GM12875 (cell line): Measurements from ENCODE around the gene ATP6V0E1.

Experiments
- H3K4me3 ChIP-seq: one replicate; pipeline ENCODE4 v1.5.1; 2011; ENCODE audit warnings: low read depth, low read length, control low read depth
- CTCF ChIP-seq: IDR thresholded peaks from 2 replicates; pipeline ENCODE4 v1.5.1; 2011; ENCODE audit warnings: low read depth, mild to moderate bottlenecking, control low read depth, inconsistent platforms, low read length, moderate library complexity, borderline replicate concordance; ENCODE audit not compliant: insufficient read depth

ATP6V0E1 gene

DNA sequence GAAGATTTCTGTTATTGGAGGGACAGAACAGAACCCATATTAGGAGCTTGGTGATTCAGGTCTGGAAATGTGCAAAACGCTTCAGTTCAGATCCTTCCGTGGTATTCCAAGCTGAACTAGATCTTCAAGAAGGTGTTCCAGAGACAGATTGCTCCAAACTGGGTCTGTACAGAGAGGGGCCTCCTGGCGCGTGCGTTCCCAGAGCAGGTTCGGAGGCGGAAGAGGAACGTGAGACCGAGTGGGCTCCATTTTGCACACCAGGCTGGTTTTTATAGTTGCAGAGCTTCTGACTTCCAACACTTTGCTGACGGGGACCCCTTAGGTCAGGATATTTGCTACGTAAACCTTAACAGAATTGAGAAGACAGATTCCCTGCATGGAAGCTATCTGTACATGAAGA is 41.0 kb upstream of the ATP6V0E1 start:
- H3K4me3 ChIP-seq: no peak overlapping the region
- TF ChIP-seq CTCF: no peak

GRCh38 chr5:172943283-172943841 is 40.2 kb upstream of the ATP6V0E1 start:
- no peak overlapping the region for H3K4me3 ChIP-seq
- no peak for TF ChIP-seq CTCF

DNA sequence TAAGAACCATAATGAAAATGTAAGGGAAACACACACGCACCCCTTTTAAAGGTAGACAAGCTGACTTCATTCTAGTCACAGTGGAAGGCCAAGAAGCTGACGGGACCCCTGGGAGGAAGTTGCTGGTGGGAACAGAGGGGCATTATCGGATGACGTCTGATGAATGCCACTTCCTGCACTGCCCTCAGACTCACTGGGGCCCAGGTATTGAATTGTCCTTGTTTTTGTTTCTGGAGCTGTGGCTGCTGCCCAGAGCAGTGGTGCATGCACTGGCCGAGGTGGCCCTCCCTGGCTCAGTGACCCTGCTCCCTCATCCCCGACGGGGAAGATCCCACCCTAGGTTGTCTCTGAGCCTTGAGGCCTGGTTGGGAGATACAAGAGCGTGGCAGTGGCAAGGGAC is 39.7 kb upstream of the ATP6V0E1 start:
- no peak overlapping the region for H3K4me3 ChIP-seq
- TF ChIP-seq CTCF: no peak

GRCh38 chr5:172944741-172945140 is 38.8 kb upstream of the ATP6V0E1 start:
- no peak for TF ChIP-seq CTCF
- H3K4me3 ChIP-seq: no peak overlapping the region

DNA sequence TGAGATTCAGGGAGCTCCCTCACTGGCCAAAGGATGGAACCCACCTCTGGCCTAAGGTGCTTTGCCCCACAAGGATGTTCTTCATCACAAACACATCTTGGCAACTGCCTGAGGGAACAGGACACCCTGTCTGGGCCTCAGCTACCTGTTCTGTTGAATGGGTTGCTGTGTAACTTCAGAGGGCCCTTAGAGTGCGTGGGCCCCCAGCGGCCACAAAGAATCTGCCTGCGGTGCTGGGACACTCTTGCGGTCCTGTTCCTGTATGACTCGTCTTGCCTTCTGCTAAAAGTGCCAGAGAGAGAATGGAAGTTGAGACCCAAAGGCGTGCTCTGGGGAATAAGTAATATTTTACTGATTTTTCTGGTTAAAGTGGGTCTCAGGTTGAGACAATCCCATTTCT is 38.4 kb upstream of the ATP6V0E1 start:
- no peak for TF ChIP-seq CTCF
- H3K4me3 ChIP-seq: no peak overlapping the region

DNA sequence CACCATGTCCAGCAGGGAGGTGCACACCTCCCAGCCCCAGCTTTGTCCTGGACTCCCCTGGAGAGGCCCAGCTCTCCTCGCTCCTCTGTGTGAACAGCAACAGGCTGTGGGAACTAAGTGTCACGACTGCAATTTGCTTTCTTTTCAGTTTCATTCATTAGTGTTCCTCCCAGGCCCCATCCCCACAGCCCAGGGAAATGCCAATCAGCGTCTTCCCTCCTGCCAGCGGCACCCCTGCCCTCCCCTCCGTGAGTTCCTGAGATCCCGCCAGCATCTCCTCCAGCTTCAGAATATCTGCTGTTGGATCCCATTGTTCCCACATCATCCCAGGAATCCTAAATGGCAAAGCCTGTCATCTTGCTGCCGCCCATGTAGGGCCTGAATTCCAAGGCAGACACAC is 37.4 kb upstream of the ATP6V0E1 start:
- no peak for TF ChIP-seq CTCF
- H3K4me3 ChIP-seq: no peak overlapping the region

- no peak overlapping the region for H3K4me3 ChIP-seq
These were observed 34.1 kb upstream of the ATP6V0E1 start for GRCh38 chr5:172949426-172949825.

More at GRCh38 chr5:172949426-172949825, 34.1 kb upstream of the ATP6V0E1 start:
- no peak for TF ChIP-seq CTCF
